HFF-Myc (cell line): ENCODE data around the gene THSD8.

Experiments
- DNase-seq: peaks from one replicate; pipeline ENCODE4 v3.0.0-alpha.2; 2011; ENCODE audit warnings: low read depth; ENCODE audit errors: extremely low read depth
- H3K4me3 ChIP-seq: replicated peaks from 2 replicates; pipeline ENCODE4 v1.5.1; 2011; ENCODE audit warnings: low read depth, mild to moderate bottlenecking, control low read depth, low read length
- TF ChIP-seq, protein P1 (sequence below): IDR thresholded peaks from 2 replicates; pipeline ENCODE4 v1.5.1; 2012; ENCODE audit warnings: mild to moderate bottlenecking, low read depth, low read length, control low read depth; ENCODE audit errors: missing control alignments

Gene THSD8

DNA sequence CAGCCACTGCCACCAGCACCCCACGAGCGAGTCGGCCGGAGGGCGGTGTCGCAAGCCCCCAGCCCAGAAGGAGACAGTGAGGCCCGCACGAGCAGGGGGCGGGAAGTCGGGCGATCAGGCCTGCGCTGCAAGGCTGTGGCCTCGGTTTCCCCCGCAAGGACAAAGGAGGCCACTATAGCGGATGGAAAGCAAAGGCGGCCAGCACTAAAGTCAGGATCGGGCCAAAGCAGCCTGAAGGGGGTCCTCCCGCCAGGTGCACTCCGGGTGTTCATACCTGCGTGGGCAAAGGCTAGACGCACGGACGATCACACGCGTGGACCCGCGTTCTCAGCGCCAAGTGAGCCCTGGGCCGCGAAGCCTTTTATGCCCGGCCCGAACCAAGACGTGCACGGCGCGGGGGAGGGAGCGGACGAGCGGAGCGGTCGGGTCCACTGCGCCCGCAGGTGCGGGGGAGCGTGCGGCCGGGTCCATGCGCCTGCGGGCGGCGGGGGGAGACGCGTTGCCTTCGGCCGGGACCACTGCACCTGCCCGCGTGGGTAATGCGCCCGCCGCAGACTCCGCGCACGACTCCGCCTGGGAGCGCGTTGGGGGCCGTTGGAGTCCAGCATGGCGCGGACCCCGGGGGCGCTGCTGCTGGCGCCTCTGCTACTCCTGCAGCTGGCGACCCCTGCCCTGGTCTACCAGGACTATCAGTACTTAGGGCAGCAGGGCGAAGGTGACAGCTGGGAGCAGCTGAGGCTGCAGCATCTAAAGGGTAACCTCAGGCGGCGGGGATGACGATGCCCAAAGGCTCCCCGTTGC lies at the start of gene THSD8, which contains the start of gene PRDX2:
TSS of gene THSD8 (plus strand) at position 604 of the 801 bp plus-strand sequence. CDS start at position 607, 3 bp downstream.
TSS of gene PRDX2 (minus strand) at position 335 of the 801 bp plus-strand sequence. CDS start 539 bp downstream, outside the sequence.
- TF ChIP-seq, protein P1, sequence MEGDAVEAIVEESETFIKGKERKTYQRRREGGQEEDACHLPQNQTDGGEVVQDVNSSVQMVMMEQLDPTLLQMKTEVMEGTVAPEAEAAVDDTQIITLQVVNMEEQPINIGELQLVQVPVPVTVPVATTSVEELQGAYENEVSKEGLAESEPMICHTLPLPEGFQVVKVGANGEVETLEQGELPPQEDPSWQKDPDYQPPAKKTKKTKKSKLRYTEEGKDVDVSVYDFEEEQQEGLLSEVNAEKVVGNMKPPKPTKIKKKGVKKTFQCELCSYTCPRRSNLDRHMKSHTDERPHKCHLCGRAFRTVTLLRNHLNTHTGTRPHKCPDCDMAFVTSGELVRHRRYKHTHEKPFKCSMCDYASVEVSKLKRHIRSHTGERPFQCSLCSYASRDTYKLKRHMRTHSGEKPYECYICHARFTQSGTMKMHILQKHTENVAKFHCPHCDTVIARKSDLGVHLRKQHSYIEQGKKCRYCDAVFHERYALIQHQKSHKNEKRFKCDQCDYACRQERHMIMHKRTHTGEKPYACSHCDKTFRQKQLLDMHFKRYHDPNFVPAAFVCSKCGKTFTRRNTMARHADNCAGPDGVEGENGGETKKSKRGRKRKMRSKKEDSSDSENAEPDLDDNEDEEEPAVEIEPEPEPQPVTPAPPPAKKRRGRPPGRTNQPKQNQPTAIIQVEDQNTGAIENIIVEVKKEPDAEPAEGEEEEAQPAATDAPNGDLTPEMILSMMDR, result no peak
- no peak for DNase-seq
- peak within 1 kb of the TSS; percentile 98 for H3K4me3 ChIP-seq

DNA sequence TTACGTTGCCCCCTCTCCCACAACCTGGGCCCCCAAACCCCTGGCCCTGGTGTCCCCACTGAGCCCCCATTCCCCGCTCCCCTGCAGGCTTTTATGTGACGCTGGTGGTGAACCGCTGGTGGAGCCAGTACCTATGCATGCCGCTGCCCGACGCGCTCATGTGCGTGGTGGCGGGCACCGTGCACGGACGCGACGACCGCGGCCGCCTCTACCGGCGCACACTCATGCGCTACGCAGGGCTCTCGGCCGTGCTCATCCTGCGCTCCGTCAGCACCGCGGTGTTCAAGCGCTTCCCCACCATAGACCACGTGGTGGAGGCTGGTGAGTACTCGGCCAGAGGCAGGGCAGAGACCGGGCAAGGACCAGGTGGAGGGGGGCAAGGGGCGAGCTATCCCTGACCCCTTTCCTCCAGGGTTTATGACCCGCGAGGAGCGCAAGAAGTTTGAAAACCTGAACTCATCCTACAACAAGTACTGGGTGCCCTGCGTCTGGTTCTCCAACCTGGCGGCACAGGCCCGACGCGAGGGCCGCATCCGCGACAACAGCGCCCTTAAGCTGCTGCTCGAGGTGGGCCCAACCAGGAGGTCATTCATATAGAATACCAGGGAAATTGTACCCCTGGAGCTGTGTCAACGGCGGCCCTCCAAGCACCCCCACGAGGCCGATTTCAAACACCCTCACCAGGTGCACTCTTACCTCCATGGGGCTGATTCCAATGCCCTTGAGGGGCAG lies 47.2 kb upstream of the THSD8 start:
- TF ChIP-seq, protein P1, result no peak
- no peak overlapping the region for H3K4me3 ChIP-seq
- no peak for DNase-seq

DNA sequence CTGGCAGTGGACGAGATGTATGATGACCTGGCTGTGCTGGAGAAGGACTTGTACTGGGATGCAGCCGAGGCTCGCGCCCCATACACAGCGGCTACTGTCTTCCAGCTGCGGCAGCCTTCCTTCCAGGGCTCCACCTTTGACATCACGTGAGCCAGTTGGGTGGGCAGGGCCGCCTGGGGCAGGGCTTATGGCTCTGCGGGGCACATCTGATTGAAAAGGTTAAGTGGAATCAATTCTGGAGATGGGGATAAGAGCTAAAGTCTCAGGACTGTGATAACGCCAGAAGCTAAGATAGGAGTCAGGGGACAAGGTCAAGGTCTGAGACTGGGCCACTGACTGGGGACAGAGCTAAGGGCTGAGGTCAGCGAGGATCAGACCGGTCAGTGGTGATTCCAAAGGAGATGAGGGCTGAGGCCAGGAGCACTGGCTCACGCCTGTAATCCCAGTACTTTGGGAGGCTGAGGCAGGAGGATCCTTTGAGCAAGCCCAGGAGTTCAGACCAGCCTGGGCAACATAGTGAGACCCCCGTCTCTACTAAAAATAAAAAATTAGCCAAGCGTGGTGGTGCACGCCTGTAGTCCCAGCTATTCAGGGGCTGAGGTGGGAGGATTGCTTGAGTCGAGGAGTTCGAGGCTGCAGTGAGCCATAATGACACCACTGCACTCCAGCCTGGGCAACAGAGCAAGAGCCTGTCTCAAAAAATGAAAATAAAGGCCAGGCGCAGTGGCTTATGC lies 45.6 kb upstream of the THSD8 start:
- TF ChIP-seq, protein P1, result no peak
- no peak overlapping the region for H3K4me3 ChIP-seq
- no peak for DNase-seq

DNA sequence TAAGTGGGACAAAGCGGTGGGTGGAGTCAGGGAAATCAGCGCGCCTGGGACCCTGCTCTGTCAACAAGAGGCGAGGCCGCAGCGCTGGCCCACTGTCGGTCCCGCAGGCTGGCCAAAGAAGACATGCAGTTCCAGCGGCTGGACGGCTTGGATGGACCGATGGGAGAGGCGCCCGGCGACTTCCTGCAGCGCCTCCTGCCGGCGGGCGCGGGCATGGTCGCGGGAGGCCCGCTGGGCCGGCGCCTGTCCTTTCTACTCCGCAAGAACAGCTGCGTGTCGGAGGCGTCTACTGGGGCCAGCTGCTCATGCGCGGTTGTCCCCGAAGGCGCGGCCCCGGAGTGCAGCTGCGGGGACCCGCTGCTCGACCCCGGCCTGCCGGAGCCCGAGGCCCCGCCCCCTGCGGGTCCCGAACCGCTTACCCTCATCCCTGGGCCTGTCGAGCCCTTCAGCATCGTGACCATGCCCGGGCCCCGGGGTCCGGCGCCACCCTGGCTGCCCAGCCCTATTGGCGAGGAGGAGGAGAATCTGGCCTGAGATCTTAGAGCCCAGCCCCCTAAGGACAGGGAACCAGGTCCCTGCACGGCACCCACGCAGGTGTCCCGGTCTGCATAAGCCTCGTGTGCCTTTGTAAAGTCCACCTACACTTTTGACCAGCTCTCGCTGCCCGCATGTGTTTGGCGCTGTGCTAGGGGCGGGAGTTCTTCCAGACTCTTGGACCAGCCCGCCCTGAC lies 44.2 kb upstream of the THSD8 start:
- DNase-seq, result no peak
- H3K4me3 ChIP-seq, result peak overlapping the region; percentile 23
- TF ChIP-seq, protein P1, result peak; percentile 96

DNA sequence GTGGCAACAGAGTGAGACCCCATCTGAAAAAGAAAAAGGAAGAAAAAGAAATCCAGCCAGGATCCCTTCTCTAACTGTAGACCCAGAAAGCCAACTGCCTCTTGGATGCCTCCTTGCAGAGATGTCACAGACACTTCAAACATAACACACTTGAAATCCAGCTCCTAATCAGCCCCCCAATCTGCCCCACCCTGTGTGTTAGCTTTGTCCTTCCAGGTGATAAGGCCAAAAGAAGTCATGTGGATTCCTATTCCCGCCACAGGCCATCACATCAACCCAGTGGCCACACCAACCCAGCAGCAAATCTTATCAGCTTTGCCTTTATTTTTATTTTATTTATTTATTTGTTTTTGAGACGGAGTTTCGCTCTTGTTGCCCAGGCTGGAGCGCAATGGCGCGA lies 42.2 kb upstream of the THSD8 start:
- DNase-seq, result no peak
- TF ChIP-seq, protein P1, result no peak
- no peak overlapping the region for H3K4me3 ChIP-seq

DNA sequence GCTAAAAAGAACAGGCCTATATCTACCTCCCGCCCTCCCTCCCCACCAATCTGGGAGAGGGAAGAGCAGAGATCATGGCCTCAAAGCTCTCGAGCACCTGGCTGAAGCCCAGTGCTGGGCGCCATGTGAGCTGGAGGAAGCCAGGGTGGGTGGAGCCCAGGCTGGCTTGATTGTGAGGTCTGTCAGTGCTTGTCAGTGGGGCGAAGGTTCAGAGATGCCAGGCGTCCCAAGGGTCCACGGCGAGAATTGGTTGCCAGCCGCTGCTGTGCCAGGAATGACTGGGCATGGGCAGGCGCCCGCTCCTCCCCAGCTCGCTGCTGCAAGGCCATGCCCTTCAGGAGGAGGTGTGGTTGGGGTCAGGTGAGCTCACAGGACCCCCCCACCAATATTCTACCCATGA lies 38.8 kb upstream of the THSD8 start:
- TF ChIP-seq, protein P1, result no peak
- DNase-seq, result no peak
- no peak overlapping the region for H3K4me3 ChIP-seq
